HL-60 (cell line): ENCODE measurements around the gene RBMS2.

ENCODE experiments used
- DNase-seq, 2 experiments: peaks; one replicate each; pipeline ENCODE4 v3.0.0-alpha.2; 2010 to 2020; ENCODE audit warnings: low read depth in 1 of 2, low spot score in 1 of 2
- H3K27ac ChIP-seq: fragments of 250-450 bp; sonication (Bioruptor Pico); replicated peaks from 2 replicates; pipeline ENCODE4 v1.5.1; 2020; ENCODE audit warnings: mild to moderate bottlenecking, moderate library complexity
- H3K27me3 ChIP-seq: fragments of 250-450 bp; sonication (Bioruptor Pico); 2 replicates; pipeline ENCODE4 v1.5.1; 2021; ENCODE audit warnings: mild to moderate bottlenecking, moderate library complexity; ENCODE audit not compliant: insufficient read depth, poor library complexity, severe bottlenecking
- H3K4me3 ChIP-seq: replicated peaks from 2 replicates; pipeline ENCODE4 v1.5.1; 2011; ENCODE audit warnings: mild to moderate bottlenecking, control low read depth, low read length; ENCODE audit not compliant: insufficient read depth
- GABPA ChIP-seq: IDR thresholded peaks from 2 replicates; pipeline ENCODE4 v1.6.1; 2012; ENCODE audit warnings: low read depth
- POLR2AphosphoS5 ChIP-seq: IDR thresholded peaks from 2 replicates; pipeline ENCODE4 v1.6.1; 2012; ENCODE audit warnings: low read depth
- SPI1 ChIP-seq: IDR thresholded peaks from 2 replicates; pipeline ENCODE4 v1.6.1; 2012; ENCODE audit warnings: low read depth, mild to moderate bottlenecking, borderline replicate concordance
- TF ChIP-seq, protein P1 (sequence below): IDR thresholded peaks from one replicate; pipeline ENCODE4 v1.5.1; 2011; ENCODE audit warnings: low read length, control low read depth, inconsistent platforms; ENCODE audit not compliant: insufficient read depth
- TF ChIP-seq, protein P2 (sequence below): IDR thresholded peaks from 2 replicates; pipeline ENCODE4 v1.6.1; 2012; ENCODE audit warnings: low read depth; ENCODE audit not compliant: insufficient replicate concordance

Gene RBMS2

DNA sequence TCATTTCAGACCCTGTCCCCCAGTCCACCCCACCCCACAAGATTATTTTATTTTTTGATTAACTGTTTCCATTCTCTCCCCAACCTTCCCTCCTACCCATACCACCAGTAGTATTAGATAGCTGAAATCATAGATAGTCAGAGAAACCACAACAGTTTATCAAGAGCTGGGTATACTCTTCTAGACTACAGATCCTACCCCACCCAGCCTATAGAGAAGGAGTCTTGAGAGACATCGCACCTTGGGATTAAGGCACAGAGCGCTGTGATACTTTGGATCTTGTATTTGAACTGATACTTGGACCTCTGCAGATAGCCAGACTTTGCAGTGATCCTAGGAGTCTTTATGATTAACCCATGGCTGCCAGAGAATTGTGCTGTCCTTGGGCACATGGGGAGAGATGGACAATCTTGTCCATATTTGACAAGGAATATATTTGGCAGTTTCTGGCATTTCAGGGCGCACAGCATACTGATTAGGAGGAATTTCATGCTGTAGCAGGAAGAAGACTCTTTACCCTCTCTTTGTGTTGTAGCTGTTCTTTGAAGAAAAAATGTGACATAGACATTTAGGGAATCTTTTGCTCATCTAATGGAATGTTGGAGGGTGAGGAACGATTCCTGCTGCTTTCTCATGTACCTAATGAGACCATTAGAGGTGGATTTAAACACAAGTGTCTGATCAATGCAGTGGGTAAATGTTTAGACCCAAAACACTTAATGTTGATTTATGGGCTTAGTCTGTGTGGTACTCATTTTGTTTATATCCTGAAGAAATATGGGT, 982 bp downstream of the RBMS2 start:
- TF ChIP-seq POLR2AphosphoS5 = no peak
- TF ChIP-seq, protein P1, sequence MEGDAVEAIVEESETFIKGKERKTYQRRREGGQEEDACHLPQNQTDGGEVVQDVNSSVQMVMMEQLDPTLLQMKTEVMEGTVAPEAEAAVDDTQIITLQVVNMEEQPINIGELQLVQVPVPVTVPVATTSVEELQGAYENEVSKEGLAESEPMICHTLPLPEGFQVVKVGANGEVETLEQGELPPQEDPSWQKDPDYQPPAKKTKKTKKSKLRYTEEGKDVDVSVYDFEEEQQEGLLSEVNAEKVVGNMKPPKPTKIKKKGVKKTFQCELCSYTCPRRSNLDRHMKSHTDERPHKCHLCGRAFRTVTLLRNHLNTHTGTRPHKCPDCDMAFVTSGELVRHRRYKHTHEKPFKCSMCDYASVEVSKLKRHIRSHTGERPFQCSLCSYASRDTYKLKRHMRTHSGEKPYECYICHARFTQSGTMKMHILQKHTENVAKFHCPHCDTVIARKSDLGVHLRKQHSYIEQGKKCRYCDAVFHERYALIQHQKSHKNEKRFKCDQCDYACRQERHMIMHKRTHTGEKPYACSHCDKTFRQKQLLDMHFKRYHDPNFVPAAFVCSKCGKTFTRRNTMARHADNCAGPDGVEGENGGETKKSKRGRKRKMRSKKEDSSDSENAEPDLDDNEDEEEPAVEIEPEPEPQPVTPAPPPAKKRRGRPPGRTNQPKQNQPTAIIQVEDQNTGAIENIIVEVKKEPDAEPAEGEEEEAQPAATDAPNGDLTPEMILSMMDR = no peak
- no peak for TF ChIP-seq GABPA
- TF ChIP-seq, protein P2, sequence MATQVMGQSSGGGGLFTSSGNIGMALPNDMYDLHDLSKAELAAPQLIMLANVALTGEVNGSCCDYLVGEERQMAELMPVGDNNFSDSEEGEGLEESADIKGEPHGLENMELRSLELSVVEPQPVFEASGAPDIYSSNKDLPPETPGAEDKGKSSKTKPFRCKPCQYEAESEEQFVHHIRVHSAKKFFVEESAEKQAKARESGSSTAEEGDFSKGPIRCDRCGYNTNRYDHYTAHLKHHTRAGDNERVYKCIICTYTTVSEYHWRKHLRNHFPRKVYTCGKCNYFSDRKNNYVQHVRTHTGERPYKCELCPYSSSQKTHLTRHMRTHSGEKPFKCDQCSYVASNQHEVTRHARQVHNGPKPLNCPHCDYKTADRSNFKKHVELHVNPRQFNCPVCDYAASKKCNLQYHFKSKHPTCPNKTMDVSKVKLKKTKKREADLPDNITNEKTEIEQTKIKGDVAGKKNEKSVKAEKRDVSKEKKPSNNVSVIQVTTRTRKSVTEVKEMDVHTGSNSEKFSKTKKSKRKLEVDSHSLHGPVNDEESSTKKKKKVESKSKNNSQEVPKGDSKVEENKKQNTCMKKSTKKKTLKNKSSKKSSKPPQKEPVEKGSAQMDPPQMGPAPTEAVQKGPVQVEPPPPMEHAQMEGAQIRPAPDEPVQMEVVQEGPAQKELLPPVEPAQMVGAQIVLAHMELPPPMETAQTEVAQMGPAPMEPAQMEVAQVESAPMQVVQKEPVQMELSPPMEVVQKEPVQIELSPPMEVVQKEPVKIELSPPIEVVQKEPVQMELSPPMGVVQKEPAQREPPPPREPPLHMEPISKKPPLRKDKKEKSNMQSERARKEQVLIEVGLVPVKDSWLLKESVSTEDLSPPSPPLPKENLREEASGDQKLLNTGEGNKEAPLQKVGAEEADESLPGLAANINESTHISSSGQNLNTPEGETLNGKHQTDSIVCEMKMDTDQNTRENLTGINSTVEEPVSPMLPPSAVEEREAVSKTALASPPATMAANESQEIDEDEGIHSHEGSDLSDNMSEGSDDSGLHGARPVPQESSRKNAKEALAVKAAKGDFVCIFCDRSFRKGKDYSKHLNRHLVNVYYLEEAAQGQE = no peak
- no peak for TF ChIP-seq SPI1
- Histone ChIP-seq H3K4me3 (peak overlapping the region; percentile 38; the same call in 1 of the 2 replicates), H3K27me3 (no peaks in the 10 kb centered on the region), H3K27ac (no peak overlapping the region)
- DNase-seq = no peak

DNA sequence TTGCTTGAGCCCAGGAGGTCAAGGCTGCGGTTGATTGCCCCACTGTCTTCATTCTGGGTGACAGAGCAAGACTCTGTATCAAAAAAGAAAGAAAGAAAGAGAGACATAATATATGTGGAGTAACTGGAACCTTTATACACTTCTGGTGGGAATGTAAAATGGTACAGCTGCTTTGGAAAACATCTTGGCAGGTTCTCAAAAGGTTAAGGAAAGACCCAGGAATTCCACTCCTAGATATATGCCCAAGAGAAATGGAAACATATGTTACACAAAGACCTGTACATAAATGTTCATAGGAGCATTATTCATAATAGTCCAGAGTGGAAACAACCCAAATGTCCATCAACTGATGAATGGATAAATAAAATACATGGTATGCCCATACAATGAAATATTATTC, 7.2 kb downstream of the RBMS2 start:
- TF ChIP-seq SPI1 = no peak
- TF ChIP-seq, protein P1 = no peak
- TF ChIP-seq GABPA = no peak
- TF ChIP-seq, protein P2 = no peak
- no peak for TF ChIP-seq POLR2AphosphoS5
- Histone ChIP-seq H3K27ac (no peak overlapping the region), H3K4me3 (no peak overlapping the region), H3K27me3 (no peaks in the 10 kb centered on the region)
- no peak for DNase-seq

DNA sequence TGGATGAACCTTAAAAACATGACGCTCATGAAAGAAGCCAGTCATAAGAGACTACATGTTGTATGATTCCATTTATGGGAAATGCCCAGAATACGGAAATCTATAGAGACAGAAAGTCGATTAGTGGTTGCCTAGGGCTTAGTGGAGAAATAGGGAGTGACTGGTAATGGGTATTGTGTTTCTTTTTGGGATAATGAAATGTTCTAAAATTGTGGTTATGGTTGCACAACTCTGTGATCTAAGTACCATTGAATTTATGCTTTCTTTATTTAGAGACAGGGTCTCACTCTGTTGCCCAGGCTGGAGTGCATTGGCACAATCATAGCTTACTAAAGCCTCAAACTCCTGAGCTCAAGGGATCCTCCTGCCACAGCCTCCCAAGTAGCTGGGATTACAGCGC, 8.0 kb downstream of the RBMS2 start:
- H3K27ac ChIP-seq = no peak overlapping the region
- H3K27me3 ChIP-seq = no peaks in the 10 kb centered on the region
- TF ChIP-seq SPI1 (no peak), POLR2AphosphoS5 (no peak), GABPA (no peak)
- TF ChIP-seq, protein P1 = no peak
- no peak overlapping the region for H3K4me3 ChIP-seq
- DNase-seq = no peak
